T-helper 1 cell treated with Interleukin-12 subunit alpha and Interleukin-12 subunit beta and Interleukin-4 antibody, amounts not matched to agents 30 μg/mL and 1 μg/mL, for 36 hours (primary cell): ENCODE results near the gene CDKN2AIPNL.

ENCODE experiments used
- H3K27ac Mint-ChIP-seq: one replicate; pipeline ENCODE4 v1.8.0; 2021; ENCODE audit warnings: mild to moderate bottlenecking, mixed read lengths
- H3K27me3 Mint-ChIP-seq: one replicate; pipeline ENCODE4 v1.8.0; 2021; ENCODE audit warnings: low read depth, mixed read lengths
- H3K36me3 Mint-ChIP-seq: one replicate; pipeline ENCODE4 v1.8.0; 2021; ENCODE audit warnings: low read depth, mixed read lengths
- H3K4me1 Mint-ChIP-seq: one replicate; pipeline ENCODE4 v1.8.0; 2021; ENCODE audit warnings: low read depth, mixed read lengths
- H3K4me3 Mint-ChIP-seq: one replicate; pipeline ENCODE4 v1.8.0; 2021; ENCODE audit warnings: mild to moderate bottlenecking, moderate library complexity, mixed read lengths
- H3K9me3 Mint-ChIP-seq: one replicate; pipeline ENCODE4 v1.8.0; 2021; ENCODE audit warnings: mixed read lengths

Gene CDKN2AIPNL

GRCh38 chr5:134411546-134412266 is at the start of gene CDKN2AIPNL:
CDKN2AIPNL (minus strand) TSS chr5:134411881; CDS start chr5:134411854, 27 bp downstream.
- Mint-ChIP-seq H3K4me1 (peaks cover 23% of the 10 kb centered on the region), H3K27ac (peak within 1 kb of the TSS; percentile 76), H3K27me3 (no peaks in the 10 kb centered on the region), H3K36me3 (no peaks in the 10 kb centered on the region), H3K4me3 (peak within 1 kb of the TSS; percentile 93), H3K9me3 (no peaks in the 10 kb centered on the region)

- peaks cover 8% of the 10 kb centered on the region for H3K27me3 Mint-ChIP-seq
- no peak overlapping the region for H3K4me3 Mint-ChIP-seq
- no peaks in the 10 kb centered on the region for H3K36me3 Mint-ChIP-seq
- H3K4me1 Mint-ChIP-seq: peaks cover 4% of the 10 kb centered on the region
- H3K27ac Mint-ChIP-seq: no peak overlapping the region
- H3K9me3 Mint-ChIP-seq: no peaks in the 10 kb centered on the region
These were observed 48.9 kb upstream of the CDKN2AIPNL start for GRCh38 chr5:134460551-134460950.

- H3K9me3 Mint-ChIP-seq: no peaks in the 10 kb centered on the region
- peaks cover 12% of the 10 kb centered on the region for H3K27me3 Mint-ChIP-seq
- no peak overlapping the region for H3K4me3 Mint-ChIP-seq
- no peaks in the 10 kb centered on the region for H3K4me1 Mint-ChIP-seq
- no peaks in the 10 kb centered on the region for H3K36me3 Mint-ChIP-seq
- H3K27ac Mint-ChIP-seq: no peak overlapping the region
These were observed 47.8 kb upstream of the CDKN2AIPNL start for GRCh38 chr5:134459491-134459890.

GRCh38 chr5:134459010-134459403 is 47.3 kb upstream of the CDKN2AIPNL start:
- no peak overlapping the region for H3K4me3 Mint-ChIP-seq
- peaks cover 12% of the 10 kb centered on the region for H3K27me3 Mint-ChIP-seq
- no peak overlapping the region for H3K27ac Mint-ChIP-seq

GRCh38 chr5:134458234-134459009 is 46.7 kb upstream of the CDKN2AIPNL start:
- Mint-ChIP-seq H3K36me3 (no peaks in the 10 kb centered on the region), H3K9me3 (no peaks in the 10 kb centered on the region), H3K4me1 (no peaks in the 10 kb centered on the region), H3K27me3 (peaks cover 12% of the 10 kb centered on the region), H3K27ac (no peak overlapping the region), H3K4me3 (no peak overlapping the region)

More at GRCh38 chr5:134459010-134459403, 47.3 kb upstream of the CDKN2AIPNL start:
- Mint-ChIP-seq H3K36me3 (no peaks in the 10 kb centered on the region), H3K9me3 (no peaks in the 10 kb centered on the region), H3K4me1 (no peaks in the 10 kb centered on the region)

GRCh38 chr5:134457801-134458200 is 46.1 kb upstream of the CDKN2AIPNL start:
- H3K27ac Mint-ChIP-seq: no peak overlapping the region
- no peak overlapping the region for H3K4me3 Mint-ChIP-seq
- no peaks in the 10 kb centered on the region for H3K36me3 Mint-ChIP-seq
- peaks cover 12% of the 10 kb centered on the region for H3K27me3 Mint-ChIP-seq
- H3K4me1 Mint-ChIP-seq: no peaks in the 10 kb centered on the region
- H3K9me3 Mint-ChIP-seq: no peaks in the 10 kb centered on the region

- no peak overlapping the region for H3K4me3 Mint-ChIP-seq
- H3K27me3 Mint-ChIP-seq: peaks cover 12% of the 10 kb centered on the region
- H3K36me3 Mint-ChIP-seq: no peaks in the 10 kb centered on the region
- no peaks in the 10 kb centered on the region for H3K4me1 Mint-ChIP-seq
- H3K27ac Mint-ChIP-seq: no peak overlapping the region
- H3K9me3 Mint-ChIP-seq: no peaks in the 10 kb centered on the region
These were observed 45.1 kb upstream of the CDKN2AIPNL start for GRCh38 chr5:134456825-134457224.

GRCh38 chr5:134455466-134455865 is 43.8 kb upstream of the CDKN2AIPNL start:
- H3K36me3 Mint-ChIP-seq: no peaks in the 10 kb centered on the region

GRCh38 chr5:134453016-134453415 is 41.3 kb upstream of the CDKN2AIPNL start:
- Mint-ChIP-seq H3K9me3 (no peaks in the 10 kb centered on the region), H3K4me3 (no peak overlapping the region), H3K36me3 (no peaks in the 10 kb centered on the region), H3K27ac (no peak overlapping the region), H3K27me3 (peaks cover 12% of the 10 kb centered on the region), H3K4me1 (peaks cover 3% of the 10 kb centered on the region)

More at GRCh38 chr5:134455466-134455865, 43.8 kb upstream of the CDKN2AIPNL start:
- no peak overlapping the region for H3K4me3 Mint-ChIP-seq
- H3K9me3 Mint-ChIP-seq: no peaks in the 10 kb centered on the region
- peaks cover under 1% of the 10 kb centered on the region for H3K4me1 Mint-ChIP-seq
- H3K27me3 Mint-ChIP-seq: peaks cover 12% of the 10 kb centered on the region
- H3K27ac Mint-ChIP-seq: no peak overlapping the region

- Mint-ChIP-seq H3K27me3 (peaks cover 12% of the 10 kb centered on the region), H3K4me3 (no peak overlapping the region), H3K9me3 (no peaks in the 10 kb centered on the region), H3K27ac (no peak overlapping the region), H3K36me3 (no peaks in the 10 kb centered on the region), H3K4me1 (peaks cover 3% of the 10 kb centered on the region)
These were observed 40.3 kb upstream of the CDKN2AIPNL start for GRCh38 chr5:134451936-134452505.

- Mint-ChIP-seq H3K27ac (no peak overlapping the region), H3K4me1 (peaks cover 3% of the 10 kb centered on the region), H3K4me3 (no peak overlapping the region), H3K27me3 (peaks cover 7% of the 10 kb centered on the region), H3K9me3 (no peaks in the 10 kb centered on the region), H3K36me3 (no peaks in the 10 kb centered on the region)
These were observed 39.7 kb upstream of the CDKN2AIPNL start for GRCh38 chr5:134451225-134451935.

GRCh38 chr5:134450374-134450773 is 38.7 kb upstream of the CDKN2AIPNL start:
- Mint-ChIP-seq H3K27ac (no peak overlapping the region), H3K4me1 (peaks cover 3% of the 10 kb centered on the region), H3K27me3 (peaks cover 4% of the 10 kb centered on the region), H3K4me3 (no peak overlapping the region), H3K36me3 (no peaks in the 10 kb centered on the region), H3K9me3 (no peaks in the 10 kb centered on the region)

- H3K27me3 Mint-ChIP-seq: no peaks in the 10 kb centered on the region
- H3K4me3 Mint-ChIP-seq: no peak overlapping the region
- peaks cover 3% of the 10 kb centered on the region for H3K4me1 Mint-ChIP-seq
- H3K27ac Mint-ChIP-seq: no peak overlapping the region
- H3K36me3 Mint-ChIP-seq: no peaks in the 10 kb centered on the region
- no peaks in the 10 kb centered on the region for H3K9me3 Mint-ChIP-seq
These were observed 37.5 kb upstream of the CDKN2AIPNL start for GRCh38 chr5:134449167-134449566.

GRCh38 chr5:134447815-134448520 is 36.3 kb upstream of the CDKN2AIPNL start:
- Mint-ChIP-seq H3K4me3 (no peak overlapping the region), H3K9me3 (no peaks in the 10 kb centered on the region), H3K27me3 (no peaks in the 10 kb centered on the region), H3K36me3 (no peaks in the 10 kb centered on the region), H3K4me1 (peaks cover 3% of the 10 kb centered on the region), H3K27ac (no peak overlapping the region)
